T-helper 22 cell (primary cell): ENCODE results near the gene FRY.

Source experiments
- DNase-seq: peaks from one replicate; pipeline ENCODE4 v3.0.0-alpha.2; 2020; ENCODE audit warnings: low read depth

Gene FRY

DNA sequence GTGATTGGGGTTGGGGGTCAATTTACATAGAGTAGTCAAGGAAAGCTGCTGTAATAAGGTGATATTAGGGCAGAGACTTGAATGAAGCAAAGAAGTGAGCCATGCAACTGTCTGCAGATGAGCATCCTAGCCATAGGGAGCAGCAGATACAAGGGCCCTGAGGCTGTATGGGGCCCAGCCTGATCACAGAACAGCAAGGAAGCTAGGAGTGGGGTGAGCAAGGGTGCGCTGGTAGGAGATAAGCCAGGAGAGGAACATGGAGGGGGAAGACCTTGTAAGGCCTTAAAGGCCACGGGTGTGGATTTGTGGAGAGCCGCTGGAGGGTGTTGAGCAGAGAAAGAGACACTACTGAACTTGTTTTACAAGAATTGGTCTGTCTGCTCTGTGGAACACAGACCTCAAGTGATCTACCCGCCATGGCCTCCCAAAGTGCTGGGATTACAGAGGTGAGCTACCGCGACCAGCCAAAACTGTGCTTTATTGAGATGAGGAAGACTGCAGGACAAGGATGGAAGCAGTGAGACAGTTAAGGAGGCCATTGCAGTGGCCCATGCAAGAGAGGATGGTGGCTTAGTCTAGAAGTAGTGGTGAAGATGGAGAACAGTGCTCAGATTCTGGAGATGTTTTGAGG, 190.6 kb downstream of the FRY start:
- DNase-seq: no peak

DNA sequence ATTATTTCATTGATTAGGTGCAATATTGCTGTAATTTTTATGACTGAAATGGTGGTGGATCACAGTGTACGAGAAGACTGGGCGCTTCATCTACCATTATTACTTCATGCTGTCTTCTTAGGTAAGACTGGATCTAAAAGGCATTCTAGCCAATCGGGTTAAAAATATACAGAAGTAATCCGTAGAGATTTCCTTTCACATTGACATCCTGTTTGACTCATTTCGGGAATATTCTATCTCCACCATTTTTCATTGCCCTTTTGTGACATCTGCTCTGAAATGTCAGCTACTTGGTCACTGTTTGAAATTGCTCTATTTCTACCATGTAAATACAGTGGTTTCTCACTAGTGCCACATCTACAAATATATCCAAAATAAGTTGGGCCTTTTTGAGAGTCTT, 193.3 kb downstream of the FRY start:
- DNase-seq: no peak

DNA sequence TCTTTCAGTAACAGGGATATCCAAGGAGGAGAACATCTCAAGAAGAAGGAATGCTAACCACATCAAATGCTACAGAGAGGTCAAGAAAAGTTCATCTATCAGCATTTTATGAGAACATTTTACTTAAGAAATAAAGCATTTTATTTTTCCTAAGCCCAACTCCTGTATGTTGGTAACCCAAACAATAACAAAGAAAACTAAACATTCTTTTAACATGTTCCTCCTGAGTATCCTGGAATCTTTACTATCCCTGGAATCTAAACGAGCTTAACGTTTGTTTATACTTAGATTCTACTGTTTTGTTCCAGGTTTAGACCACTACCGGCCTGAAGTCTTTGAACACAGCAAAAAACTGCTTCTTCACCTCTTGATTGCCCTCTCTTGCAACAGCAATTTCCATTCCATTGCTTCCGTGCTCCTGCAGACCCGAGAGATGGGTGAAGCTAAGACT, 193.9 kb downstream of the FRY start:
- no peak for DNase-seq

DNA sequence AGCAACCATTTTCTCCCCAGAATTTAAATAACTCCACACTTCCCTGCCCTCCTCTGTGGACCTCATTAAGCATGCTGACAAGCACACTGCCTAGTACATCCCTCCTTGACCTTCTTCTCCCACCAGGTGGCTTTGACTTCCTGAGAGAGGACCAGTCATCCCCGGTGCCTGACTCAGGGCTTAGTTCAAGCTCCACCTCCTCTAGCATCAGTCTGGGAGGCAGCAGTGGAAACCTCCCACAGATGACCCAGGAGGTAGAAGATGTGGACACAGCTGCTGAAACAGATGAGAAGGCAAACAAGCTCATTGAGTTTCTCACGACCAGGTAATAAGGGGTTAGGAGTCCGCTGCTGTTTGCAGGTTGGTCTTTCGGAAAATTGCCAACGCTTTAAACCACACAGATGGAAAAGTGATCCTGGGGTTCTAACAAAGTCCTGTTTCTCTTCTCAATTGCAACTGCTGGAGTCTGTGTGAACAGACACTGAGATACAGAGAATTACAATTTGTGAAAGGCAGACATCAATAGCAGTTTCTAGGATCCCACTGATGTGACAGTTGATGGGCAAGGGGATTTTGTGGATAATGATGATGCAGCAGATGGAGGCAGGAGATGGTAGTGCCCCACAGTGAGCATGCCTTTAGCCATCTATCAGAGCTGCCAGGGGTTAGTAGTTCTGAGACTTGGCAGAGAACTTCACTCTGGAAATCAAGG, 196.9 kb downstream of the FRY start:
- DNase-seq: no peak

DNA sequence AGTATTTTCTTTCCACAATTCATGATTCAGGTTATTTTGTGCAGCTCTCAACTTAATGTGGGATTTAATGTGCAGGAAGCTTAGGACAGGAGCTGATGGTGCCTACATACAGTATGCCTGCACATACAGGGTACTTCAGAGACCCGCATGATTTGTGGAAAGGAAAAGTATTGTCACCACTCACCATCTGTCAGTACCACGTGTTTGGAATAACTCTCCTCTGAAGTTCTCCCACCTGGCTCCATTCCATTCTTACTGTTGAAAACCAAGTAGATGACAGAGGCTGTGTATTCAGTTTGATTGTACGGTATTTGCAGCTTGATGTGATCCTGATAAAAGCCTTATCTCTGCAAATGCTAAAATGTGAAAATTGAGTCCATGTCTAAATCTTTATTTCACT, 197.9 kb downstream of the FRY start:
- DNase-seq: no peak

DNA sequence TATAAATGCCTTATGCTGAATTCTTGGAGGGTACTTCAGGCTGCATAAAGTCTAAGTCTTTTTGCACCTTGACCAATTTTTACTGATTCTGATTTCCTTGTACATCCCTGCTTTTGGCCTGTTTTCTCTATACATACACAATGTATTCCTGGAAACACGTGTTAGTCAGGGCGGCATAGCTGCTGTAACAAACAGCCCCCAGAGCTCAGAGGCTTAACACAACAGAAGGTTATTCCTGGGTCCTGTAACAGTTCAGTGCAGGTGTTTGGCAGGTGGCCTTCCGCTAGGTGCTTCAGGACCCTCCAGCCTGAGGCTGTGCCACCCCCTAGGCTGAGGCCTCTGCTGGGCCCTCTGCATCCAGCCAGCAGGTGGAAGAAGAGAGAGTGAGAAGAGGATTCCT, 200.7 kb downstream of the FRY start:
- no peak for DNase-seq

DNA sequence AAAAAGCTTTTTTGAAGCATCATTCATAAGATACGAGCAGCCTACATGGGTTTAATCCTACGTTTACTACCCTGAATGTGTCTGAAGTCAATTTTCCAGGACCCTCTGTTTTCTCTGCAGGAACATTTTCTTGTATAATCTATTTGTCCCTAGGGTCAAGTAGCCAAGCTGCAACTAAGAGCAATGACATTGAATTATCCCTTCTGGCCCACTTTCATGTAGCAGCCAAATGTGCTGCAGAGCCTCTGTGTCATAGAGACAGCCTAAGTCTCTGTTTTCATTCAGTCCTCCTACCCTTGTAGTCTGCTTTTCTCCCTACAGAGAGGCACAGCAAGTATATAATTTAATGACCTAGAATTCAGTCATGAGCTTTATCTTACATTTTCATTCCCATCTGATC, 201.5 kb downstream of the FRY start:
- no peak for DNase-seq

DNA sequence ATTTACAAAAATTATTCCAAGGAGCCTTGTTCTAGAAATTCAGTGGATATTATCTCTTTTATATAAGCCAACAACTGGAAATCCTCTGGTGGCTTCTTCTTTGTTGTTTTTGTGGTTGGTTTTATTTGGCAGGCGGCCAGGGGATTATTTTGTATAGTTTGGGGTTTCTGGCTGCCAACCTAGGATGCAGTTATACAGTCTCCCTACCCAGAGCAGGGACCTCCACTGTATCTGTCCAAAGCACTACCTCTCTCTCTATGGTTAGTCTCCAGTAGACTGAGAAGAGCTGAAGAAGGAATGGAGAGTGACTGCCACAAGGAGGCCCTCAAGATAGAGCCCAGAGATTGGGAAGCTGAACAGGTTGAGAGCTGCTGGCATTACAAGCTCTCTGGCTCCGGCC, 203.3 kb downstream of the FRY start:
- no peak for DNase-seq

DNA sequence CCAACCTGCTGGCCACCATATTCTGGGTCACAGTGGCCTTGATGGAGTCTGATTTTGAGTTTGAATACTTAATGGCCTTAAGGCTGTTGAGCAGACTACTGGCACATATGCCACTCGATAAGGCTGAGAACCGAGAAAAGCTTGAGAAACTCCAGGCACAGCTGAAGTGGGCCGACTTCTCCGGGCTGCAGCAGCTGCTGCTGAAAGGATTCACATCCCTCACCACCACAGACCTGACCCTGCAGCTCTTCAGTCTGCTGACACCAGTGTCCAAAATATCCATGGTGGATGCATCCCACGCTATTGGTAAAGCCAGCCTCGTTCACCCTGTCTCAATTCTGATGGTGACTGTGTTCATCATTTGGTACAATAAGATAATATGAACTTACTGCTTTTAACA, 206.1 kb downstream of the FRY start:
- no peak for DNase-seq

DNA sequence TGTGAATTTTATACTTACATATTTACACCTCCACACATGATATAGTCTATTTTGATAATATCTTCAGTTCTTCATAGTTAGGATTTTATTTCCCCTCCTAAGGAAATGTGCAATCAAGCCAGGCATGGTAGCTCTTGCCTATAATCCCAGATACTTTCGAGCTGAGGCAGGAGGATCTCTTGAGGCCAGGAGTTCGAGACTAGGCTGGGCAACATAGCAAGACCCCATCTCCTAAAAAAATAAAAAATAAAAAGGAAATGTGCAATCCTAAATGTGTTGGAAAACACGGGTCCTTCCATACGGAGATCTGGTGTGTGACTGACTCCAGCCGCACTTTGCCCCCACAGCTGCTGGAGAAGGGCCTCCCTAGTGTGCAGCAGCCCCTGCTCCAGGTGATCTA, 212.1 kb downstream of the FRY start:
- DNase-seq: no peak

DNA sequence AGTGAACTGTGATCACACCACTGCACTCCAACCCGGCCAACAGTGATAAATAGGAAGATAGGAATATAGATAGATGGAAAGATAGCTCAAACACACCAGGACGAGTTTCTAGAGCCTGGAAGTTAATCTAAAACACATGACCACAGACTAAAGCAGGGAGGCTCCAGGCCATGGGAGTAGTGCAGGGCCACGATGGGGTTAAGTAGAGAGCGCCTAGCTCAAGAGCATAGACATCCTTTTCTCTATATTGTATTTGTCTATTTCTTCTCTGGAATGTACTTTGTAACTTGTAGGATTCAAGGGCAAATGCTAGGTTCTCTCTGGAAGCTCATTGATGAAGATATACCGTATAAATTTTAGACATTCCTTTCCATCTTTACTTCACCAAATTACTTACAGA, 214.0 kb downstream of the FRY start:
- DNase-seq: no peak

DNA sequence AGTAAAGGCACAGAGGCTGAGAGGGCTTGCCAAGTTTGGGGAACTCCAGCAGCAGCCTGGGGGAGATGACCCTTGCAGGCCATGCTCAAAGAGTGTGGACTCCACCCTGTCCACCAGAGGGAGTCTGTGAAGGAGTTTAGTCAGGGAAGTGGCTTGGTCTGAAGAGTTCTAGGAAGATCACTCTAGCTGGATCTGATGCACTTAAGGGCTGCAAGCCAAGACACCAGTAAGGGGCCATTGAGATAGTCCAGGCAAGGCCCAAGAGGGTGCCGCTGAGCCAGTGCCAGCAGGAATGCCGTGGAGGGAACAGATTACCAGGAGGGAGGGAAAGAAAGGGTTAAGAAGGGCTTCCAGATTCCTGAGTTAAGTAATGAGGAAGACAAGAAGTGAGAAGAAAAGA, 214.9 kb downstream of the FRY start:
- no peak for DNase-seq

DNA sequence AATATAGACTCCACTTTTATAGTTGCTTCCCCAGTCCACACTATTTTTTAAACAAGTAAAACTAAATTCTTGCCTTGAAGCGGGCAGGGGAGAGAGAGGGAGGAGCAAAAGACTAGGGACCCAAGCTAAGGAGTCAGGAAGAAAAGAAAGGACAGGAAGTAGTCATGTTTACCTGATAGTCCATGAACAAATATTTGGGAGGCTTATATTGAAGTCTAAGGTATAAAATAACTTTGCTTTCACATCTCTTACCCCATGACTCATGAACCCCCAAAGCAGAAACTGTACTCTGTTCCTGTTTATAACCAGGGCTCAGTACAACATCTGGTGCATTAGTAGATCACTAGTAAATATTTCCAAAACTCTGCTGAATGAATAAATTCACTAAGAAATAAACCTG, 216.3 kb downstream of the FRY start:
- DNase-seq: no peak

DNA sequence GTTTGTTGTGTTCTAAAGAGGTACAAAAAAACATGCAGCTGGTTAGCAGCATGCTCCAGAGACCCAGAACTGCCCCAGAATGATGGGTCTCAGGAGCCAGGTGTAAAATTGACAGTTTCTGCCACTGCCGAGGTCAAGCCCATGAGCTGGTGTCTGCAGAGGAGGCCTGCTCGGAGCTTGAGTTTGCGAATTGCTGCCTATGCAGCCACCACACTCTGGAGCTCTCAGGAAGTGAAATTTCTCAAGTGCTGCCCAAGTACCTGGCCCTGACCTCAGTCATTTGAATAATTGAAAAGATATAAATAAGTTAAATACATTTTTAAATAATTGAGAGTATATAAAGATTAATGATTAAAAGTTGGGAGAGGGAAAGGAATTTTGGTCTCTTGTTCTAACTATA, 217.2 kb downstream of the FRY start:
- no peak for DNase-seq

DNA sequence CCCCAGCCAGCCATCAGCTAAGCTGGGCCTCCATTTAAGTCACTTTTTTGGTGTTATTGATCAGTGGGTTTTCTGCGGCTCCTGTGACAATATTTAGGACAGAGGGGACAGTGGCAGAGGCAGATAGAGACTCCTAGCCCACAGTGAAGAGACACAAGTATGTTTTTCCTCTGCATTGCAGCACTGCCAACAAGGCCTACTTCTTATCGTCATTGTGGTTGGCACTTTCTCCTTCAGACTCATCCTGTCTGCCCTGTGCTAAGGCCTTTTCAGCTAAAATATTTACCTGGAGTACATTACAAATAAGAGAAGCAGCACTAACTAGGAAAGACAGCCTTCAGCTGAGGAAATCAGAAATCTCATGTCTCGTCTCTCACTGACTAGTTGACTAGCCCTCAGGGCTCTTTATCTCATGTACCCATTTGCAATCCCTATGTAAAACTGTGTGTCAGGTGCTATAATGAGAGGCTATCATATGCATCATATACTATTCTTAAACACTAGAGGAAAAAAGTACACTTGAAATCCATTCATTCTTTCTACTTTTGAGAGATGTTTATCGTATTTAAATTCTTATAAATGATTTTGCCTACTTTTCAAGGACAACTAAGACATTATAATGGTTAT, 221.4 kb downstream of the FRY start:
- no peak for DNase-seq

DNA sequence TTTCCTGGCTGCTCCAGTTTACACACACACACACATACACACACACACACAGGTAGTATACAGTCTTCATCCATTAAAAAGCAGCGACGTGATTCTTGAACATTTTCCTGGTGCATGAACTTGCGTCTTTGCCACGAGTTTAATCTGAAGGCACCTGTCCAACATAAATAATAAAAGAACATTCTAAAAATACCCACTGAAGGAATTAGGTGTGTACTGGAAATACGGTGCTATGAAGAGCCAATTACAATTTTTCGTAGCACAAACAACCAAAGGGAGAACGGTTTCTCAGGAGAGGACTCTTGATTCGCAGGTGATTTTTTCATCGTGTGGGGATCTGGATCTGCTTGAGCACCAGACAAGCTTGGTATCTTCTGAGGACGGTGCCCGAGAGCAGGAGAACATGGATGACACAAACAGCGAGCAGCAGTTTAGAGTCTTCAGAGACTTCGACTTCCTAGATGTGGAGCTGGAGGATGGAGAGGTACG, 222.4 kb downstream of the FRY start:
- DNase-seq: no peak

DNA sequence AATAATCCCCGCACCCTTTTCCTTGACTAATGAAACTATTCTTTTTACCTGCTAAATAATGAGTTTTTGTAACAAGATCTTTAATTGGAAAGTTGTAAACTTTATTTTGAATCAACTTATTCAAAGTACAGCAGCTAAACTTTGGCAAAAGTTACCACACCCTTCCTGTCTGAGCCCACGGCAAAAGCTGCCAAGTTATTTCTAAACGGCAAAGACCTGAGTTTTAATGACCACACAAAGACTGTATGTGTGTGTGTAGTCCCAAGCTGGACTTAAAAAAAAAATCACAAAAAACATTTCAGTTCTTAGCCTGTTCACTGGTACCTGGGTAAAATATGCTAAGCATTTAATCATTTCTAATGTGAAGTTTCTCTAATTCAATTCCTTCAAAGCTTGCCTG, 222.8 kb downstream of the FRY start:
- no peak for DNase-seq

DNA sequence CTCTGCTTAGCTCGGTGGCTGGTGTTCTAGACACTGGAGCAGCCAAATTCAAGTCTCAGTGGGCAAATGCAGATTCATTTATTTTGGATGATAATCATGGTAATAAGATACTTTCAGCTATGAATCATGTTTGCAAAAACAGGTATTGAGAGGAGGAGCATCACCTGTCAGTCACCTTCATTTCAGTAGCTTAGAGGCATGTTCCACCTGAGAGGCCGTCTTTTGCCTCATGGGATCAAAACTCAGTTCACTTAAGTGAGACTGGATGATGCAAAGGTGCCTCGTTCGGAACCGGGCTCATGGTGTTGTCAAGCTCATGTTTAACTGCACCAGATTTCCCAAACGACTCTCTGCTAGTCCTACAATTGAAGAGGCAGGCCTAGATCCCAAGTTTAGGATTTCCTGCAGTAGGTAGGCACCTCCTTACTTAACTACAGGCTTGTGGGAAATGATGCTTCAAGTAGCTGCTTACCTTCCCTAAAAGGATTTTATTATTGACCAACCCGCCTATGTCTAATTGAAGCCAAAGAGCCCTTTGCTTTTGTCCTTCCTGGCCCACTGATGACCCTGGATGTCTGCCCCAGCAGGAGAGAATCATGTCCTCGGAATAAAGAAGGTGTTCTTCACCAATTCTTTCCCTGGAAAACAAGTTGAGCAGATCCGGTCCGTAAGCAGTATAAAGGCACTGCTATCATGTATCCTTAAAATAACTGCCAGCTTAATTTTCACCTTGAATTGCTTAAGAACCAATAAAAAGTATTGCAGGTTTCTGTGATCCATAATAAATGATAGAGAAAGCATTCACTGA, 223.5 kb downstream of the FRY start:
- no peak for DNase-seq

DNA sequence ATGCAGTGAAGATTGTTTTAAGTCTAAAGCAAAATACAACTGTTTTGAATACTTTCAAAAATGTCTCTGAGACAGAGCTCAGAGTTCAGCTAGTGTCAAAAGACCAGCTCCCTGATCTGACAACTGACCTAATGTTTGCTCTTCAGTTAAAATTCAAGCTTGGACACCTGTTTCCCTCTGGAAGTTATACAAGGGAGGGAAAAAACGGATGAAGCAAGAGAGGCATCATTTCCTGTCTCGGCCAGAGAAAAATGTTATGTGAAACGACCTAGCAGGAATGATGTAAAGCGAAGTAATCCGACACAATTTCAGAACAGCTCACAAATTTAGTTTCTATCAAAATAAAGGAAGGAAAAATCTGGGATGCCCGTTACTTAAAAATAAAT, 224.1 kb downstream of the FRY start:
- no peak for DNase-seq

DNA sequence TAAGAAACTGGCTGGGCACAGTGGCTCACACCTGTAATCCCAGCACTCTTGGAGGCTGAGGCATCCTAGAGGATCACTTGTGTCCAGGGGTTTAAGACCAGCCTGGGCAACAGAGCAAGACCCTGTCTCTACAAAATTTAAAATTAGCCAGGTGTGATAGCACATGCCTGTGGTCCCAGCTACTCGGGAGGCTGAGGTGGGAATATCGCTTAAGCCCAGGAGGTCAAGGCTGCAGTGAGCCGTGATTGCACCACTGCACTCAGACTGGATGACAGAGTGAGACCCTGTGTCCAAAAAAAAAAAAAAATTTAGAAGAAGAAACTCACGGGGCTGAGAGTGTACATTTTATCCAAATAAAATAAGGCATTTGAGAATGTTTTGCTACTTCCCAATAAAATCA, 224.7 kb downstream of the FRY start:
- no peak for DNase-seq

DNA sequence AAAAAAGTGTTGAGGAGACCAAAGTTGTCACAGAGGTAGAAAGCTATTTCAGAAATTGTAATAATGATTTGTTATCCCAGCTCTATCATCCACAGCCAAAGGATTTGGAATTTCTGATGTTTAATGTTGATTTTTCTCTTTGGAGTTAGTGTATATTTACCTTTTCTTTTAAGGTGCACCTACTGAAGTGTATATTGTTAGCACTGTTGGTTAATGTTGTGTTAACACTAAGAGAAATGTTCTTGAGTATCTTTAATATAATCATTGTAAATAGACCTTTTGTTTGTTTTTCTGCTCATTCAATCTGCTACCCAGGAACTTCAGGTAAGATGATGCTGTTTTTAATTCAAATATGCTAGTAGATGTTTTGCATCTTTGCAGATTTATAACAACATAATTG, 226.1 kb downstream of the FRY start:
- DNase-seq: no peak

DNA sequence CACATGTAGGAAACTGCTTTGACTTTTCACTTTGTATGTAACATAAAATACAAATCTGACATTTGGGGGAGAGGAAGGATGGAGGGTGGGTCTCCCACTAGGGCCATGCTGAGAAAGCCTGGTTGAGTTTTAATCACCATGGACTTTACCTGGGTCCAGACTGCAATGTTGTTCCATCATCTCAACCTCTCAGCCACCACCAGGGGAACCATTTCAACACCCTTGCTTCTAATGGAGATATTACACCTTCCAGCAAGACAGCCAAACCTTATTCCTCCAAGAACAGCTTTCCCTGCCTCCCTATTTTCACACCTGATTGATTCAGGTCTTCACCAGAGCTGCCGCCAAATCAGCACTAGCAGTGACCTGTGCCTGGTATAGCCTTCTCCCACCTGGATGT, 227.5 kb downstream of the FRY start:
- DNase-seq: no peak

DNA sequence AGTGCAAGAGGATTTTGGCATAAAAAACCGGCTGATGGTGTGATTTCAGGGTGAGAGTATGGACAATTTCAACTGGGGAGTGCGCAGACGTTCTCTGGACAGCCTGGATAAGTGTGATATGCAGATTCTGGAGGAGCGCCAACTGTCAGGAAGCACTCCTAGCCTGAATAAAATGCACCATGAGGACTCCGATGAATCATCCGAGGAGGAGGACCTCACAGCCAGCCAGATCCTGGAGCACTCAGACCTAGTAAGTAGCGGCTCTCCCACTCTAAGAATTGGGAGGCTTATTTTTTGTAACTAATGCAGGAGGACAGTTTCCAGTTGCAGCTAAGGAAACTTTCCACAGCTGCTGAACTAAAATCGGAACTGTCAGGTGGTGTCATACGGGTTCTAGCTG, 230.0 kb downstream of the FRY start:
- no peak for DNase-seq
